Gastroesophageal sphincter (tissue), 4 donors: Measurements from ENCODE around the gene PRKACA. TPM values are rescaled to one million over a fixed set of nuclear protein-coding genes. Genes with fewer than 3 reads are reported as not detected.
"Not testable (repeated sequence)": the region's sequence is repeated elsewhere in the genome, so short reads cannot be mapped to it uniquely, and the experiment has no call there.

Experiments used
- ATAC-seq: fragments of 150-250 bp; one replicate; pipeline ENCODE4 v1.9.1; 2016; ENCODE audit warnings: mild to moderate bottlenecking, moderate library complexity
- H3K27ac ChIP-seq, 4 donors: fragments of 200-600 bp; sonication (generic) in 3 of 4; 1 replicate in 3 of 4; 2 replicates in 1 of 4; pipeline ENCODE4 v1.5.1; 2016 to 2019
- H3K27me3 ChIP-seq: fragments of 200-600 bp; sonication (generic); one replicate; pipeline ENCODE4 v1.5.1; 2019
- H3K36me3 ChIP-seq, 2 donors: fragments of 200-600 bp; sonication (generic); one replicate each; pipeline ENCODE4 v1.5.1; 2019; ENCODE audit warnings: control low read depth in 1 of 2
- H3K4me1 ChIP-seq, 3 donors: fragments of 200-600 bp; sonication (generic); 1 replicate in 2 of 3; 2 replicates in 1 of 3; pipeline ENCODE4 v1.5.1; 2016 to 2019; ENCODE audit warnings: control low read depth in 2 of 3
- H3K4me3 ChIP-seq, 2 donors: fragments of 200-600 bp; sonication (generic); one replicate each; pipeline ENCODE4 v1.5.1; 2019; ENCODE audit warnings: mild to moderate bottlenecking in 1 of 2, moderate library complexity in 1 of 2
- H3K9me3 ChIP-seq, 3 donors: fragments of 200-600 bp; sonication (generic); one replicate each; pipeline ENCODE4 v1.5.1; 2017 to 2019; ENCODE audit warnings: control low read depth in 2 of 3
- CTCF ChIP-seq, 4 experiments: fragments of 200-600 bp in 2 of 4; fragments of 450-650 bp in 2 of 4; sonication (generic) in 1 of 4; IDR thresholded peaks; one replicate each; pipeline ENCODE4 v1.5.1; 2017 to 2019; ENCODE audit warnings: antibody characterized with exemption in 4 of 4, mild to moderate bottlenecking in 2 of 4, moderate library complexity in 2 of 4
- EP300 ChIP-seq: sonication (generic); formaldehyde crosslinking; IDR thresholded peaks from one replicate; pipeline ENCODE4 v1.6.1; 2017; ENCODE audit warnings: antibody characterized with exemption, mild to moderate bottlenecking
- POLR2A ChIP-seq, 2 donors: fragments of 450-650 bp; IDR thresholded peaks; one replicate each; pipeline ENCODE4 v1.6.1; 2017; ENCODE audit warnings: antibody characterized with exemption in 2 of 2, mild to moderate bottlenecking in 2 of 2, moderate library complexity in 1 of 2
- POLR2AphosphoS5 ChIP-seq: sonication (generic); formaldehyde crosslinking; IDR thresholded peaks from one replicate; pipeline ENCODE4 v1.6.1; 2017; ENCODE audit warnings: antibody characterized with exemption
- WGBS, 2 donors: methylation state at CpG; one replicate each; pipeline ENCODE4 v1.1.5; 2018; ENCODE audit warnings: low coverage in 1 of 2; 5-methylcytosine and 5-hydroxymethylcytosine counted together
- total RNA-seq, 4 donors: library from RNA; depleted of rRNA; stranded (reverse); fragments of >200 nt; gene quantifications; one replicate each; pipeline ENCODE4 v1.1.0, GENCODE V29; 2016

PRKACA gene
- total RNA-seq, 4 donors from 2014 or later: 62.3 to 138 (median 76.6) TPM

- WGBS, 2 donors: 49% methylated on average over 6 of the region's 13 CpGs; no CpG with 5 or more reads in 1 of the 2 donors
- Histone ChIP-seq H3K4me1 (peaks cover 3 to 35% (median 23%) of the 10 kb centered on the region in 3 donors), H3K9me3 (no peaks in the 10 kb centered on the region), H3K27ac (peak overlapping the region; percentile 21 to 84 (median 80)), H3K36me3 (peaks cover 0 to 32% of the 10 kb centered on the region in 2 donors), H3K27me3 (no peaks in the 10 kb centered on the region), H3K4me3 (peak overlapping the region in 1 of 2 donors; percentile 34)
- peak; percentile 10 for ATAC-seq
- TF ChIP-seq CTCF (IDR thresholded peaks at IDR 0.05): no peak
- no peak for TF ChIP-seq POLR2AphosphoS5
- no peak for TF ChIP-seq EP300
- TF ChIP-seq POLR2A (IDR thresholded peaks at IDR 0.05): no peak
These were observed 31.3 kb upstream of the PRKACA start for GRCh38 chr19:14148751-14149410.

- H3K4me3 ChIP-seq: no peak overlapping the region
- H3K4me1 ChIP-seq: peaks cover 3 to 35% (median 23%) of the 10 kb centered on the region in 3 donors
- H3K27ac ChIP-seq: peak overlapping the region in 3 of 4 donors; percentile 76 to 84 (median 83)
- WGBS, 2 donors: 20% methylated on average over 1 to 18 of the region's 20 CpGs
- no peak for TF ChIP-seq EP300
- peak in 3 of 4 experiments; percentile 89 to 95 (median 91) for TF ChIP-seq CTCF (IDR thresholded peaks at IDR 0.05)
- ATAC-seq: peak; percentile 84
- H3K27me3 ChIP-seq: no peaks in the 10 kb centered on the region
- H3K9me3 ChIP-seq: no peaks in the 10 kb centered on the region
- H3K36me3 ChIP-seq: peaks cover 0 to 24% of the 10 kb centered on the region in 2 donors
These were observed 30.4 kb upstream of the PRKACA start for GRCh38 chr19:14147797-14148605.

GRCh38 chr19:14146789-14147216 lies 29.2 kb upstream of the PRKACA start:
- ATAC-seq: no peak
- 41 to 100% methylated on average over 1 to 7 of the region's 7 CpGs for WGBS, 2 donors
- TF ChIP-seq CTCF (IDR thresholded peaks at IDR 0.05) (no peak), POLR2AphosphoS5 (no peak), POLR2A (IDR thresholded peaks at IDR 0.05) (no peak), EP300 (no peak)
- Histone ChIP-seq H3K36me3 (peaks cover 0 to 12% of the 10 kb centered on the region in 2 donors), H3K4me1 (peaks cover 3 to 35% (median 23%) of the 10 kb centered on the region in 3 donors), H3K27ac (no peak overlapping the region), H3K9me3 (no peaks in the 10 kb centered on the region), H3K27me3 (no peaks in the 10 kb centered on the region), H3K4me3 (no peak overlapping the region)

GRCh38 chr19:14146169-14146568 lies 28.6 kb upstream of the PRKACA start:
- ATAC-seq, H3K27me3 ChIP-seq, H3K36me3 ChIP-seq, H3K4me3 ChIP-seq, H3K27ac ChIP-seq, H3K9me3 ChIP-seq: not testable (repeated sequence)
- 88% methylated on average over 10 of the region's 10 CpGs; no CpG with 5 or more reads in 1 of the 2 donors for WGBS, 2 donors
- H3K4me1 ChIP-seq: peaks cover 3 to 35% (median 23%) of the 10 kb centered on the region in 3 donors

GRCh38 chr19:14145381-14145780 lies 27.8 kb upstream of the PRKACA start:
- Histone ChIP-seq H3K27ac (no peak overlapping the region), H3K27me3 (no peaks in the 10 kb centered on the region), H3K36me3 (no peaks in the 10 kb centered on the region), H3K9me3 (no peaks in the 10 kb centered on the region), H3K4me1 (peaks cover 3 to 27% (median 21%) of the 10 kb centered on the region in 3 donors), H3K4me3 (no peak overlapping the region)
- TF ChIP-seq CTCF (IDR thresholded peaks at IDR 0.05): no peak
- TF ChIP-seq EP300: no peak
- TF ChIP-seq POLR2A (IDR thresholded peaks at IDR 0.05): no peak
- TF ChIP-seq POLR2AphosphoS5: no peak
- no peak for ATAC-seq
- WGBS, 2 donors: 90 to 94% methylated on average over 4 to 6 of the region's 6 CpGs
